GM12872 (cell line): ENCODE measurements around the gene GPR183.

Source experiments
- CTCF ChIP-seq: IDR thresholded peaks from 3 replicates; pipeline ENCODE4 v1.5.1; 2011; ENCODE audit warnings: low read depth, mild to moderate bottlenecking, low read length, moderate library complexity; ENCODE audit not compliant: insufficient read depth

GPR183 gene

GRCh38 chr13:99265821-99266426 lies 41.3 kb downstream of the GPR183 start:
- peak; percentile 52; the same call in 2 of the 3 replicates for TF ChIP-seq CTCF

- TF ChIP-seq CTCF: no peak
Observed at GRCh38 chr13:99265162-99265800, 41.9 kb downstream of the GPR183 start.

GRCh38 chr13:99264051-99264450 lies 43.1 kb downstream of the GPR183 start:
- TF ChIP-seq CTCF: no peak

GRCh38 chr13:99263126-99263785 lies 43.9 kb downstream of the GPR183 start:
- no peak for TF ChIP-seq CTCF

- TF ChIP-seq CTCF: no peak
Observed at GRCh38 chr13:99261059-99261458, 46.1 kb downstream of the GPR183 start.

GRCh38 chr13:99260216-99260615 lies 47.0 kb downstream of the GPR183 start:
- TF ChIP-seq CTCF: no peak

- TF ChIP-seq CTCF: no peak
Observed at GRCh38 chr13:99258946-99259345, 48.3 kb downstream of the GPR183 start.
